GM23338 (cell line): ENCODE results near the gene C10orf90. TPM values are rescaled to one million over a fixed set of nuclear protein-coding genes. Genes with fewer than 3 reads are reported as not detected.

Source experiments
- ATAC-seq: fragments of 200-7000 bp; cut with Tn5 transposase; 3 replicates; pipeline ENCODE4 v1.9.1; 2020
- DNase-seq: peaks from one replicate; pipeline ENCODE4 v3.0.0-alpha.2; 2015; ENCODE audit warnings: low spot score
- H2AFZ ChIP-seq: fragments of 200-600 bp; sonication (generic); 2 replicates; pipeline ENCODE4 v1.8.0; 2016; ENCODE audit warnings: antibody characterized with exemption, mild to moderate bottlenecking, moderate library complexity
- H3F3A ChIP-seq: fragments of 200-600 bp; sonication (generic); replicated peaks from 2 replicates; pipeline ENCODE4 v1.8.0; 2017; ENCODE audit warnings: antibody characterized with exemption, mixed run types, low read depth
- H3K27ac ChIP-seq: fragments of 200-600 bp; sonication (generic); 2 replicates; pipeline ENCODE4 v1.6.1; 2016; ENCODE audit warnings: low read depth
- H3K27me3 ChIP-seq: fragments of 200-600 bp; sonication (generic); 2 replicates; pipeline ENCODE4 v1.8.0; 2016; ENCODE audit warnings: mild to moderate bottlenecking, mixed run types, moderate library complexity; ENCODE audit not compliant: insufficient read depth
- H3K36me3 ChIP-seq: fragments of 200-600 bp; sonication (generic); 2 replicates; pipeline ENCODE4 v1.8.0; 2016; ENCODE audit warnings: mild to moderate bottlenecking; ENCODE audit not compliant: insufficient read depth
- H3K4me1 ChIP-seq: fragments of 200-600 bp; sonication (generic); 2 replicates; pipeline ENCODE4 v1.8.0; 2016; ENCODE audit warnings: mild to moderate bottlenecking, moderate library complexity; ENCODE audit not compliant: insufficient read depth
- H3K4me2 ChIP-seq: fragments of 200-600 bp; sonication (generic); 2 replicates; pipeline ENCODE4 v1.7.1; 2017; ENCODE audit warnings: mixed run types
- H3K4me3 ChIP-seq: fragments of 200-600 bp; sonication (generic); 2 replicates; pipeline ENCODE4 v1.6.1; 2016; ENCODE audit warnings: mixed run types
- H3K79me2 ChIP-seq: fragments of 200-600 bp; sonication (generic); replicated peaks from 2 replicates; pipeline ENCODE4 v1.8.0; 2017; ENCODE audit warnings: mild to moderate bottlenecking; ENCODE audit not compliant: insufficient read depth
- H3K9me2 ChIP-seq: fragments of 200-600 bp; sonication (generic); 2 replicates; pipeline ENCODE4 v1.8.0; 2017; ENCODE audit not compliant: insufficient read depth
- H4K20me1 ChIP-seq: fragments of 200-600 bp; sonication (generic); replicated peaks from 2 replicates; pipeline ENCODE4 v1.8.0; 2017; ENCODE audit warnings: mild to moderate bottlenecking; ENCODE audit not compliant: insufficient read depth
- H3K27ac Mint-ChIP-seq: 2 replicates; pipeline ENCODE4 v1.8.0; 2020; ENCODE audit warnings: inconsistent platforms, mild to moderate bottlenecking, moderate library complexity, mixed read lengths
- H3K27me3 Mint-ChIP-seq: 3 replicates; pipeline ENCODE4 v1.8.0; 2022; ENCODE audit warnings: low read depth, mild to moderate bottlenecking, moderate library complexity, mixed read lengths, inconsistent platforms; ENCODE audit not compliant: insufficient read depth, poor library complexity
- H3K36me3 Mint-ChIP-seq: 3 replicates; pipeline ENCODE4 v1.8.0; 2021; ENCODE audit warnings: low read depth, mild to moderate bottlenecking, inconsistent platforms, moderate library complexity, mixed read lengths
- H3K4me1 Mint-ChIP-seq: 3 replicates; pipeline ENCODE4 v1.8.0; 2020; ENCODE audit warnings: mild to moderate bottlenecking, inconsistent platforms, mixed read lengths
- H3K4me3 Mint-ChIP-seq: 3 replicates; pipeline ENCODE4 v1.8.0; 2021; ENCODE audit warnings: moderate library complexity, mild to moderate bottlenecking, inconsistent platforms, mixed read lengths
- H3K9me3 Mint-ChIP-seq: 3 replicates; pipeline ENCODE4 v1.8.0; 2020; ENCODE audit warnings: moderate library complexity, mild to moderate bottlenecking, inconsistent platforms, mixed read lengths
- CREB1 ChIP-seq: fragments of 250-450 bp; sonication (Bioruptor Pico); IDR thresholded peaks from 2 replicates; pipeline ENCODE4 v1.5.0; 2020; ENCODE audit warnings: low read depth, mild to moderate bottlenecking, moderate library complexity
- CTCF ChIP-seq, 2 experiments: fragments of 200-600 bp in 1 of 2; sonication (generic) in 1 of 2; conservative IDR thresholded peaks; 2 replicates each; pipeline versions ENCODE4 v1.5.1 to v1.6.1; 2016 to 2017; ENCODE audit warnings: antibody characterized with exemption in 2 of 2, low read depth in 2 of 2, mild to moderate bottlenecking in 2 of 2, moderate library complexity in 1 of 2
- ETS1 ChIP-seq: IDR thresholded peaks from 2 replicates; pipeline ENCODE4 v1.6.1; 2016; ENCODE audit warnings: antibody characterized with exemption
- EZH2 ChIP-seq: fragments of 200-600 bp; sonication (generic); IDR thresholded peaks from one replicate; pipeline ENCODE4 v1.8.0; 2017; ENCODE audit warnings: antibody characterized with exemption, mild to moderate bottlenecking, low read depth; ENCODE audit not compliant: unreplicated experiment
- EZH2phosphoT487 ChIP-seq: fragments of 200-600 bp; sonication (generic); IDR thresholded peaks from one replicate; pipeline ENCODE4 v1.8.1; 2018; ENCODE audit warnings: antibody characterized with exemption; ENCODE audit not compliant: unreplicated experiment
- JUNB ChIP-seq: IDR thresholded peaks from one replicate; pipeline ENCODE4 v1.6.1; 2016; ENCODE audit warnings: antibody characterized with exemption; ENCODE audit not compliant: unreplicated experiment
- NANOG ChIP-seq: IDR thresholded peaks from 2 replicates; pipeline ENCODE4 v1.6.1; 2016; ENCODE audit warnings: antibody characterized with exemption, borderline replicate concordance
- POLR2AphosphoS5 ChIP-seq: IDR thresholded peaks from 2 replicates; pipeline ENCODE4 v1.6.1; 2016; ENCODE audit warnings: antibody characterized with exemption, low read depth
- REST ChIP-seq: IDR thresholded peaks from one replicate; pipeline ENCODE4 v1.6.1; 2018; ENCODE audit warnings: antibody characterized with exemption; ENCODE audit not compliant: unreplicated experiment
- STAT1 ChIP-seq: IDR thresholded peaks from one replicate; pipeline ENCODE4 v1.6.1; 2016; ENCODE audit warnings: antibody characterized with exemption; ENCODE audit not compliant: unreplicated experiment
- ZNF114 ChIP-seq: fragments of 250-450 bp; sonication (Bioruptor Pico); IDR thresholded peaks from 2 replicates; pipeline ENCODE4 v1.5.0; 2020; ENCODE audit warnings: mild to moderate bottlenecking, moderate library complexity
- ZNF331 ChIP-seq: fragments of 250-450 bp; sonication (Bioruptor Pico); IDR thresholded peaks from 2 replicates; pipeline ENCODE4 v1.5.0; 2020; ENCODE audit warnings: low read depth, mild to moderate bottlenecking, moderate library complexity
- ZNF462 ChIP-seq: fragments of 250-450 bp; sonication (Bioruptor Pico); IDR thresholded peaks from 2 replicates; pipeline ENCODE4 v1.5.0; 2020; ENCODE audit warnings: mild to moderate bottlenecking, moderate library complexity
- polyA plus RNA-seq: library from polyadenylated mRNA; unstranded; fragments of >200 nt; fragmentation: Nextera tagmentation; extraction: Ambion mirVana; gene quantifications from 2 replicates; pipeline ENCODE4 v1.2.1, GENCODE V29; 2016
- total RNA-seq: library from RNA; depleted of rRNA; stranded (reverse); fragments of >200 nt; shearing (Covaris generic); gene quantifications from 2 replicates; pipeline ENCODE4 v1.2.3, GENCODE V29; 2014

The C10orf90 gene
- total and polyA plus RNA-seq, 2 experiments from 2014 or later: 0.76 to 0.97 TPM

GRCh38 chr10:126500866-126501265 is 169.6 kb downstream of the C10orf90 start:
- no peak overlapping the region for H3K4me2 ChIP-seq
- no peak overlapping the region for H3K4me3 ChIP-seq
- no peaks in the 10 kb centered on the region for H3K4me1 Mint-ChIP-seq
- H3K27ac ChIP-seq: no peak overlapping the region
- no peak overlapping the region for H3K4me3 Mint-ChIP-seq
- no peak for ATAC-seq
- H3K9me3 Mint-ChIP-seq: no peaks in the 10 kb centered on the region; the same call in 2 of the 3 replicates
- H3K27me3 Mint-ChIP-seq: peaks cover 4% of the 10 kb centered on the region
- H2AFZ ChIP-seq: no peak overlapping the region
- H3K36me3 ChIP-seq: no peaks in the 10 kb centered on the region
- no peaks in the 10 kb centered on the region for H3F3A ChIP-seq
- H3K27me3 ChIP-seq: no peaks in the 10 kb centered on the region
- no peaks in the 10 kb centered on the region for H3K36me3 Mint-ChIP-seq
- H4K20me1 ChIP-seq: no peaks in the 10 kb centered on the region
- H3K4me1 ChIP-seq: no peaks in the 10 kb centered on the region
- TF ChIP-seq ETS1: no peak
- no peak for TF ChIP-seq STAT1
- no peak for TF ChIP-seq ZNF462 (CRISPR knock-in tag)
- TF ChIP-seq REST: no peak
- TF ChIP-seq POLR2AphosphoS5: no peak
- no peak for TF ChIP-seq EZH2
- no peak for TF ChIP-seq JUNB
- TF ChIP-seq ZNF114: no peak
- TF ChIP-seq CREB1 (CRISPR knock-in tag): no peak
- TF ChIP-seq EZH2phosphoT487: no peak
- no peak for TF ChIP-seq CTCF (conservative IDR thresholded peaks at IDR 0.05; ENCODE audit: low read depth in 2 of 2)
- TF ChIP-seq ZNF331: no peak
- no peak for TF ChIP-seq NANOG
- H3K79me2 ChIP-seq: no peaks in the 10 kb centered on the region
- peaks cover 13% of the 10 kb centered on the region; the same call in 1 of the 2 replicates for H3K9me2 ChIP-seq
- DNase-seq: no peak
- no peak overlapping the region for H3K27ac Mint-ChIP-seq
